Esophagus muscularis mucosa (tissue), 4 donors: ENCODE data around the gene ZNF862. TPM values are rescaled to one million over a fixed set of nuclear protein-coding genes. Genes with fewer than 3 reads are reported as not detected.

Experiments used
- DNase-seq: peaks from one replicate; pipeline ENCODE4 v3.0.0-alpha.2; 2017; ENCODE audit errors: extremely low spot score
- H3K27ac ChIP-seq, 4 donors: fragments of 200-600 bp; sonication (generic); replicated peaks in 1 of 4; 1 replicate in 3 of 4; 2 replicates in 1 of 4; pipeline ENCODE4 v1.5.1; 2016 to 2019; ENCODE audit warnings: mild to moderate bottlenecking in 1 of 4
- H3K27me3 ChIP-seq, 4 donors: fragments of 200-600 bp; sonication (generic); one replicate each; pipeline versions ENCODE4 v1.5.1 to v1.6.0; 2016 to 2019
- H3K36me3 ChIP-seq, 4 donors: fragments of 200-600 bp; sonication (generic); one replicate each; pipeline ENCODE4 v1.5.1; 2016 to 2019
- H3K4me1 ChIP-seq, 4 donors: fragments of 200-600 bp; sonication (generic); one replicate each; pipeline ENCODE4 v1.5.1; 2016 to 2019
- H3K4me3 ChIP-seq, 4 donors: fragments of 200-600 bp; sonication (generic); 1 replicate in 2 of 4; 2 replicates in 2 of 4; pipeline ENCODE4 v1.5.1; 2016 to 2019; ENCODE audit warnings: mild to moderate bottlenecking in 4 of 4, moderate library complexity in 1 of 4
- H3K9me3 ChIP-seq, 4 donors: fragments of 200-600 bp; sonication (generic); 1 replicate in 3 of 4; 2 replicates in 1 of 4; pipeline ENCODE4 v1.5.1; 2016 to 2019
- CTCF ChIP-seq, 3 experiments: fragments of 200-600 bp in 2 of 3; fragments of 450-650 bp in 1 of 3; sonication (generic) in 2 of 3; IDR thresholded peaks; one replicate each; pipeline ENCODE4 v1.5.1; 2017 to 2019; ENCODE audit warnings: antibody characterized with exemption in 3 of 3, mild to moderate bottlenecking in 2 of 3, moderate library complexity in 1 of 3
- EP300 ChIP-seq: sonication (generic); formaldehyde crosslinking; IDR thresholded peaks from one replicate; pipeline ENCODE4 v1.6.1; 2017; ENCODE audit warnings: antibody characterized with exemption
- POLR2A ChIP-seq: fragments of 450-650 bp; IDR thresholded peaks from one replicate; pipeline ENCODE4 v1.6.1; 2017; ENCODE audit warnings: antibody characterized with exemption, moderate library complexity, mild to moderate bottlenecking, low read depth
- POLR2AphosphoS5 ChIP-seq, 2 donors: sonication (generic); formaldehyde crosslinking; IDR thresholded peaks; one replicate each; pipeline ENCODE4 v1.6.1; 2017; ENCODE audit warnings: antibody characterized with exemption in 2 of 2
- WGBS: methylation state at CpG from one replicate; pipeline ENCODE4 v1.1.5; 2018; 5-methylcytosine and 5-hydroxymethylcytosine counted together
- intact Hi-C: fragments of 100-400 bp; cut with DNase I; formaldehyde crosslinking; loops from one replicate; pipeline ENCODE4 v1.15.1; 2023
- total RNA-seq, 4 donors: library from RNA; depleted of rRNA; stranded (reverse); fragments of >200 nt; gene quantifications; one replicate each; pipeline versions ENCODE4 v1.1.0 to v1.2.1, GENCODE V29; 2016

Gene ZNF862
- total RNA-seq, 4 donors from 2014 or later, result 9.1 to 17.1 (median 13.3) TPM

- H3K27me3 ChIP-seq, result no peaks in the 10 kb centered on the region
- TF ChIP-seq POLR2A, result no peak
- no peak for TF ChIP-seq POLR2AphosphoS5 (IDR thresholded peaks at IDR 0.05)
- no peak for TF ChIP-seq CTCF (IDR thresholded peaks at IDR 0.05)
- no peak for TF ChIP-seq EP300
- no peak for DNase-seq
- 53% methylated on average over 8 of the region's 8 CpGs for WGBS
- peak overlapping the region in 2 of 4 donors; percentile 45 to 56 for H3K27ac ChIP-seq
- no peaks in the 10 kb centered on the region for H3K9me3 ChIP-seq
- intact Hi-C loops, result loop anchor here (10.0 kb wide), 1 partner anchor 162 kb away; no protein-coding TSS in a partner anchor
- peaks cover 0 to 19% (median 13%) of the 10 kb centered on the region in 4 donors for H3K36me3 ChIP-seq
- peaks cover 29 to 43% (median 41%) of the 10 kb centered on the region in 4 donors for H3K4me1 ChIP-seq
- H3K4me3 ChIP-seq, result no peak overlapping the region
Measured at GRCh38 chr7:149883048-149883438, 44.9 kb downstream of the ZNF862 start.

- no peaks in the 10 kb centered on the region for H3K27me3 ChIP-seq
- DNase-seq, result peak; percentile 91
- no peak for TF ChIP-seq POLR2AphosphoS5 (IDR thresholded peaks at IDR 0.05)
- no peak for TF ChIP-seq EP300
- TF ChIP-seq CTCF (IDR thresholded peaks at IDR 0.05), result peak; percentile 54 to 63 (median 60)
- no peak for TF ChIP-seq POLR2A
- peaks cover 29 to 43% (median 41%) of the 10 kb centered on the region in 4 donors for H3K4me1 ChIP-seq
- 38% methylated on average over 12 of the region's 12 CpGs for WGBS
- H3K9me3 ChIP-seq, result no peaks in the 10 kb centered on the region
- intact Hi-C loops, result loop anchor here (10.0 kb wide), 1 partner anchor 161 kb away; no protein-coding TSS in a partner anchor
- peak overlapping the region in 2 of 4 donors; percentile 45 to 56 for H3K27ac ChIP-seq
- H3K36me3 ChIP-seq, result peaks cover 0 to 18% (median 9%) of the 10 kb centered on the region in 4 donors
- no peak overlapping the region for H3K4me3 ChIP-seq
Measured at GRCh38 chr7:149883452-149883861, 45.3 kb downstream of the ZNF862 start.

- peaks cover 29 to 43% (median 41%) of the 10 kb centered on the region in 4 donors for H3K4me1 ChIP-seq
- 71% methylated on average over 4 of the region's 4 CpGs for WGBS
Measured at GRCh38 chr7:149884016-149884415, 45.8 kb downstream of the ZNF862 start.

GRCh38 chr7:149884541-149884940 is 46.4 kb downstream of the ZNF862 start:
- no peak overlapping the region for H3K4me3 ChIP-seq
- peaks cover 29 to 43% (median 41%) of the 10 kb centered on the region in 4 donors for H3K4me1 ChIP-seq
- peak; percentile 82 for DNase-seq

More at GRCh38 chr7:149884016-149884415, 45.8 kb downstream of the ZNF862 start:
- Histone ChIP-seq H3K36me3 (peaks cover 0 to 14% (median 7%) of the 10 kb centered on the region in 4 donors), H3K27me3 (no peaks in the 10 kb centered on the region), H3K4me3 (no peak overlapping the region), H3K9me3 (no peaks in the 10 kb centered on the region), H3K27ac (peak overlapping the region in 1 of 4 donors; percentile 56)
- TF ChIP-seq EP300 (no peak), POLR2A (no peak), CTCF (IDR thresholded peaks at IDR 0.05) (no peak), POLR2AphosphoS5 (IDR thresholded peaks at IDR 0.05) (no peak)
- intact Hi-C loops, result loop anchor here (10.0 kb wide), 1 partner anchor 161 kb away; no protein-coding TSS in a partner anchor
- peak; percentile 88 for DNase-seq

More at GRCh38 chr7:149884541-149884940, 46.4 kb downstream of the ZNF862 start:
- no peak for TF ChIP-seq EP300
- TF ChIP-seq POLR2AphosphoS5 (IDR thresholded peaks at IDR 0.05), result no peak
- TF ChIP-seq POLR2A, result no peak
- TF ChIP-seq CTCF (IDR thresholded peaks at IDR 0.05), result no peak
- H3K27ac ChIP-seq, result no peak overlapping the region
- peaks cover 0 to 10% (median 2%) of the 10 kb centered on the region in 4 donors for H3K36me3 ChIP-seq
- no CpG with 5 or more reads among the region's 2 CpGs for WGBS
- intact Hi-C loops, result loop anchor here (10.0 kb wide), 1 partner anchor 160 kb away; no protein-coding TSS in a partner anchor
- H3K9me3 ChIP-seq, result no peaks in the 10 kb centered on the region
- no peaks in the 10 kb centered on the region for H3K27me3 ChIP-seq
